Neural progenitor cell (in vitro differentiated cells): ENCODE measurements around the gene CLDN16. TPM values are rescaled to one million over a fixed set of nuclear protein-coding genes. Genes with fewer than 3 reads are reported as not detected.
A peak's percentile ranks its signal among the peaks of the same experiment; 100 is the strongest.

ENCODE experiments used
- DNase-seq: peaks from one replicate; pipeline ENCODE4 v3.0.0-alpha.2; 2016; ENCODE audit warnings: low spot score
- H2AFZ ChIP-seq: fragments of 200-600 bp; sonication (generic); replicated peaks from 2 replicates; pipeline ENCODE4 v1.6.1; 2016; ENCODE audit warnings: antibody characterized with exemption
- H3F3A ChIP-seq: fragments of 200-600 bp; sonication (generic); 2 replicates; pipeline ENCODE4 v1.6.1; 2016; ENCODE audit warnings: antibody characterized with exemption, low read depth
- H3K27ac ChIP-seq: fragments of 200-600 bp; sonication (generic); 2 replicates; pipeline ENCODE4 v1.5.1; 2016; ENCODE audit warnings: mild to moderate bottlenecking
- H3K27me3 ChIP-seq: fragments of 200-600 bp; sonication (generic); 2 replicates; pipeline ENCODE4 v1.6.1; 2016; ENCODE audit warnings: mild to moderate bottlenecking, moderate library complexity
- H3K36me3 ChIP-seq: fragments of 200-600 bp; sonication (generic); 2 replicates; pipeline ENCODE4 v1.5.1; 2016
- H3K4me1 ChIP-seq: fragments of 200-600 bp; sonication (generic); 2 replicates; pipeline ENCODE4 v1.6.1; 2016; ENCODE audit warnings: mixed run types
- H3K4me2 ChIP-seq: fragments of 200-600 bp; sonication (generic); 2 replicates; pipeline ENCODE4 v1.6.1; 2016
- H3K4me3 ChIP-seq: fragments of 200-600 bp; sonication (generic); 2 replicates; pipeline ENCODE4 v1.5.1; 2016
- H3K79me2 ChIP-seq: fragments of 200-600 bp; sonication (generic); 2 replicates; pipeline ENCODE4 v1.6.1; 2016; ENCODE audit warnings: low read depth
- H3K9ac ChIP-seq: fragments of 200-600 bp; sonication (generic); 2 replicates; pipeline ENCODE4 v1.6.1; 2016
- H3K9me3 ChIP-seq: fragments of 200-600 bp; sonication (generic); 2 replicates; pipeline ENCODE4 v1.5.1; 2016; ENCODE audit warnings: low read depth
- H4K20me1 ChIP-seq: fragments of 200-600 bp; sonication (generic); 2 replicates; pipeline ENCODE4 v1.6.1; 2016; ENCODE audit warnings: low read depth
- H3K27ac Mint-ChIP-seq: 3 replicates; pipeline ENCODE4 v1.8.0; 2021; ENCODE audit warnings: mixed read lengths
- H3K27me3 Mint-ChIP-seq: 2 replicates; pipeline ENCODE4 v1.8.0; 2022; ENCODE audit warnings: low read depth, mild to moderate bottlenecking, inconsistent platforms, moderate library complexity, mixed read lengths; ENCODE audit not compliant: insufficient read depth
- H3K36me3 Mint-ChIP-seq: 3 replicates; pipeline ENCODE4 v1.8.0; 2021; ENCODE audit warnings: mixed read lengths
- H3K4me1 Mint-ChIP-seq: 3 replicates; pipeline ENCODE4 v1.8.0; 2021; ENCODE audit warnings: mixed read lengths
- H3K4me3 Mint-ChIP-seq: 3 replicates; pipeline ENCODE4 v1.8.0; 2021; ENCODE audit warnings: mild to moderate bottlenecking, moderate library complexity, mixed read lengths
- H3K9me3 Mint-ChIP-seq: 3 replicates; pipeline ENCODE4 v1.8.0; 2020; ENCODE audit warnings: mixed read lengths
- EZH2 ChIP-seq: fragments of 200-600 bp; sonication (generic); IDR thresholded peaks from 2 replicates; pipeline ENCODE4 v1.6.1; 2017; ENCODE audit warnings: antibody characterized with exemption, mild to moderate bottlenecking, moderate library complexity
- EZH2phosphoT487 ChIP-seq: fragments of 200-600 bp; sonication (generic); IDR thresholded peaks from 2 replicates; pipeline ENCODE4 v1.6.1; 2017; ENCODE audit warnings: antibody characterized with exemption
- total RNA-seq: library from RNA; depleted of rRNA; stranded (reverse); fragments of >200 nt; gene quantifications from 2 replicates; pipeline ENCODE4 v1.2.3, GENCODE V29; 2015; ENCODE audit warnings: low replicate concordance
- TF ChIP-seq, protein P1 (sequence below): fragments of 200-600 bp; sonication (generic); IDR thresholded peaks from 2 replicates; pipeline ENCODE4 v1.5.1; 2017; ENCODE audit warnings: antibody characterized with exemption, mild to moderate bottlenecking

CLDN16 gene
- total RNA-seq, 1 donor from 2014 or later = not detected

DNA sequence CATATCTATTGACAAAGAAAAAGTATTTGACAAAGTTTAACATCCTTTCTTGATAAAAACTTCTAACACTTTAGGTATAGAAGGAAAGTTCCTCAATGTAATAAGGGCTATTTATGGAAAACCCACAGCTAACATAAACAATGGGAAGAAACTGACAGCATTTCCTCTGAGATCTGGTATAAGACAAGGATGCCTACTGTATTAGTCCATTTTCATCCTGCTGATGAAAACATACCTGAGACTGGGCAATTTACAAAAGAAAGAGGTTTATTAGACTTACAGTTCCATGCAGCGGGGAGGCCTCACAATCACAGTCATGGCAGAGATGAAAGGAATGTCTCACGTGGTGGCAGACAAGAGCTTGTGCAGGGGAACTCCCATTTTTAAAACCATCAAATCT, 47.9 kb upstream of the CLDN16 start:
- H3K4me3 ChIP-seq = no peak overlapping the region
- no peak overlapping the region for H3K27ac ChIP-seq
- H3K9me3 ChIP-seq = no peaks in the 10 kb centered on the region
- Mint-ChIP-seq H3K4me1 (peaks cover 7% of the 10 kb centered on the region), H3K9me3 (peaks cover 16% of the 10 kb centered on the region), H3K4me3 (no peak overlapping the region), H3K27ac (no peak overlapping the region), H3K27me3 (no peaks in the 10 kb centered on the region), H3K36me3 (no peaks in the 10 kb centered on the region)
- no peak overlapping the region for H3K4me2 ChIP-seq
- H3K4me1 ChIP-seq = no peaks in the 10 kb centered on the region
- no peaks in the 10 kb centered on the region for H3F3A ChIP-seq
- H3K27me3 ChIP-seq = no peaks in the 10 kb centered on the region
- H4K20me1 ChIP-seq = no peaks in the 10 kb centered on the region
- no peak for TF ChIP-seq EZH2phosphoT487
- TF ChIP-seq, protein P1, sequence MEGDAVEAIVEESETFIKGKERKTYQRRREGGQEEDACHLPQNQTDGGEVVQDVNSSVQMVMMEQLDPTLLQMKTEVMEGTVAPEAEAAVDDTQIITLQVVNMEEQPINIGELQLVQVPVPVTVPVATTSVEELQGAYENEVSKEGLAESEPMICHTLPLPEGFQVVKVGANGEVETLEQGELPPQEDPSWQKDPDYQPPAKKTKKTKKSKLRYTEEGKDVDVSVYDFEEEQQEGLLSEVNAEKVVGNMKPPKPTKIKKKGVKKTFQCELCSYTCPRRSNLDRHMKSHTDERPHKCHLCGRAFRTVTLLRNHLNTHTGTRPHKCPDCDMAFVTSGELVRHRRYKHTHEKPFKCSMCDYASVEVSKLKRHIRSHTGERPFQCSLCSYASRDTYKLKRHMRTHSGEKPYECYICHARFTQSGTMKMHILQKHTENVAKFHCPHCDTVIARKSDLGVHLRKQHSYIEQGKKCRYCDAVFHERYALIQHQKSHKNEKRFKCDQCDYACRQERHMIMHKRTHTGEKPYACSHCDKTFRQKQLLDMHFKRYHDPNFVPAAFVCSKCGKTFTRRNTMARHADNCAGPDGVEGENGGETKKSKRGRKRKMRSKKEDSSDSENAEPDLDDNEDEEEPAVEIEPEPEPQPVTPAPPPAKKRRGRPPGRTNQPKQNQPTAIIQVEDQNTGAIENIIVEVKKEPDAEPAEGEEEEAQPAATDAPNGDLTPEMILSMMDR = no peak
- TF ChIP-seq EZH2 = no peak
- DNase-seq = no peak
- H3K36me3 ChIP-seq = peaks cover 3% of the 10 kb centered on the region
- no peak overlapping the region for H3K9ac ChIP-seq
- no peak overlapping the region for H2AFZ ChIP-seq
- H3K79me2 ChIP-seq = no peaks in the 10 kb centered on the region

DNA sequence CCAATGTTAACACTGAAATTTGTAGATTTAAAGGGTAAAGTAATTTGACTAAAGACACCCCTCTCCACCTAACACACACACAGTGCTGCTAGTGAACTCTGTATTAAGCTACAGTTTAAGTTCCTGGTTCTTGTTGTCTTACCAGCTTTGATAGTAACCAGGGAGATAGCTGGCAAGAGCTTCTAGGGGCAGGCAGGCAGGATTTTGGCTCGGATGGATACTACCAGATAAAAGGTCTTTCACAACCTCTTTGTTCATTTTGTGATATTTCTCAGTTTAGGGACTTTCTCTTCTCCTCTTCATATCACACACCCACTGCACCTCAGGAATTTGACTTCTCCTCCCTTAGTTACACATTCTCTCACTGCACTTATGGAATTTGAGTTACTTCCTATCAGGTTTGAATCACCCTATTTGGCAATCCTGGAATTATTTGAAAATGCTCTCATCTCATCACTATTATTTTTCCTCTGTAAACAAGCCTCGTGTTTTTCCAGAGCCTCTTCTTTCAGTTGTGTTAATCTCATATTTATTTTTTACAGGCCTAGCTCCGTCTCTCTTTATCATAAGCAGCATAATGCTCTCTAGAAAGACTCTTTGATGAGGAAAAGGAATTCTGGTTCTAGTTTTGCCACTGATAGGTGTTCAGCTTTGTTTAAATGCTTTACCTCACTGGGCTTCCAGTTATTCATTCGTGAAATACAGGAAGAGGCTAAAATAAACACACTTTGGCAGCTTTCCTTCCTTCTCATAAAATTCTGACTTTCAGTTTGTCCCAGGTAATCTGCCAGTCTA, 42.7 kb upstream of the CLDN16 start:
- DNase-seq = peak; percentile 12
- H3K9me3 ChIP-seq = no peaks in the 10 kb centered on the region
- H3K9me3 Mint-ChIP-seq = peaks cover 13% of the 10 kb centered on the region
- no peaks in the 10 kb centered on the region for H3K79me2 ChIP-seq
- no peak overlapping the region for H3K4me3 ChIP-seq
- H3K4me3 Mint-ChIP-seq = no peak overlapping the region
- no peak overlapping the region for H2AFZ ChIP-seq
- H3K4me2 ChIP-seq = no peak overlapping the region
- no peaks in the 10 kb centered on the region for H3K36me3 ChIP-seq
- no peaks in the 10 kb centered on the region for H3K36me3 Mint-ChIP-seq
- no peaks in the 10 kb centered on the region for H3K4me1 ChIP-seq
- H3F3A ChIP-seq = no peaks in the 10 kb centered on the region
- H3K27ac Mint-ChIP-seq = peak overlapping the region; percentile 43
- H3K27me3 Mint-ChIP-seq = no peaks in the 10 kb centered on the region
- no peak overlapping the region for H3K9ac ChIP-seq
- H3K27ac ChIP-seq = no peak overlapping the region
- H3K4me1 Mint-ChIP-seq = peaks cover 11% of the 10 kb centered on the region
- TF ChIP-seq EZH2phosphoT487 (no peak), EZH2 (no peak)
- TF ChIP-seq, protein P1 = no peak
- no peaks in the 10 kb centered on the region for H4K20me1 ChIP-seq
- no peaks in the 10 kb centered on the region for H3K27me3 ChIP-seq

DNA sequence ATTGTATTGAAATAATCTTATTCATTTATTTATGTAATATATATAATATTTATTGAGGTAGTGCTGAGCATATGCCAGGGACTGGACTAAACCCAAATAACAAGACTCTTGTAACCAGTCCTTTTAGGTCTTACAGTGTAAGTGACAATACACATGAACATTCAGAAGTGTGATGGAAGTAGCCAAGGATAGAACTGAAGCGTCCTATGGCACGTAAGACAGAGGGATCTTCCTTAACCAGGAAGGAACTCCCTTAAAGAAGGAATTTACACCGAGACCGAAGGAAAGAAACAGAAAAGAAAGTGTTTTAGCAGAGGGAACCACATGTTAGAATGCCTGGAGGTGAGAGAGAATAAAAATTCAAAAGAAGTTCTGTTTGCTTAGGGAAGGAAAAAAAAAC, 42.1 kb upstream of the CLDN16 start:
- Mint-ChIP-seq H3K4me3 (no peak overlapping the region), H3K9me3 (peaks cover 10% of the 10 kb centered on the region), H3K36me3 (no peaks in the 10 kb centered on the region), H3K27ac (no peak overlapping the region), H3K27me3 (no peaks in the 10 kb centered on the region), H3K4me1 (peaks cover 11% of the 10 kb centered on the region)
- Histone ChIP-seq H3K36me3 (no peaks in the 10 kb centered on the region), H3K4me2 (no peak overlapping the region), H3K27ac (no peak overlapping the region), H4K20me1 (no peaks in the 10 kb centered on the region), H3K4me1 (no peaks in the 10 kb centered on the region), H2AFZ (no peak overlapping the region), H3F3A (no peaks in the 10 kb centered on the region), H3K27me3 (no peaks in the 10 kb centered on the region), H3K79me2 (no peaks in the 10 kb centered on the region), H3K9ac (no peak overlapping the region), H3K4me3 (no peak overlapping the region), H3K9me3 (no peaks in the 10 kb centered on the region)
- no peak for DNase-seq
- TF ChIP-seq EZH2 = no peak
- TF ChIP-seq, protein P1 = no peak
- no peak for TF ChIP-seq EZH2phosphoT487
